HG03103 (cell line): ENCODE data around the gene DPF3.

Source experiments
- ATAC-seq: cut with Tn5 transposase; IDR thresholded peaks from one replicate; pipeline ENCODE4 v1.9.1; 2021; ENCODE audit warnings: low read depth; ENCODE audit not compliant: unreplicated experiment

DPF3 gene

GRCh38 chr14:72845196-72845595 is 48.7 kb downstream of the DPF3 start:
- ATAC-seq: no peak

GRCh38 chr14:72844524-72844923 is 49.4 kb downstream of the DPF3 start:
- no peak for ATAC-seq

GRCh38 chr14:72839753-72840607 is 53.9 kb downstream of the DPF3 start:
- no peak for ATAC-seq

DNA sequence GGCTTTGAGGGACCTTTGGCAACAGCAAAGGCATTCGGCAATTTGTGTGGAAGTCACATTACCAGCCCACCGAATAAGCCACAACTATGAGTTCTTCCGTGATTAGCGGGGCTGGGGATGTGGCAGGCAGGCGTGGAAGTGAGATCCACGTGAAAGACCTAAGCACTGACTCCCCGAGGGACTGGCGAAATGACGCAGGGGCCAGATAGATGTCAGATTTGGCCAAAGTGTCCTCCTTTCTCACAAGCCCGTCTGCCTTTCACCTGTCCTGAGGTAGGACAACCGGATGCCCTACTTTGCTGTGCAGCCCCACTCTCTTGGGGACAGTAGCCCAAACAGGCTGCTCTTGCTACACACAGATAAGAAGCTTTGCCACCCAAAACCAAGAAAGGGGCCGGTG is 54.5 kb downstream of the DPF3 start:
- no peak for ATAC-seq

DNA sequence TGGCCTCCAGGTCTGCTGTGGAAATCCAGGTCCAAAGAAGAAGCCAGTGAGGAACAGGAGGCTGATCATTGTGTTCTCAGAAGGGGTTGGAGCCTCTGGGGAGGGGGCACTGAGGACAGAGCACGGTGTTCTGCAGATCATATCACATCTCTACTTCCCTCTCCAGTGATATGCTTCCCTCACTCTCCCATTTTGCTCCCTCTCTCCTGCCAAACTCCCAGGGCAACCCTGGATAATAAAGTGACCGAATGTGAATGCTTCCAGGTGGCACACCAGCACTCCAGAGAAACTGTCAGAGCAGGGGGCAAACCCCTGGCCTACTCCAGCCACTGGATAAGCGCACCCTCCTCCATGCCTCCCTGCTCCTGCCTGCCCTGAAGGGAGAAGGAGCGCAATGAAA is 57.8 kb downstream of the DPF3 start:
- ATAC-seq: no peak

GRCh38 chr14:72833174-72833573 is 60.7 kb downstream of the DPF3 start:
- ATAC-seq: no peak

DNA sequence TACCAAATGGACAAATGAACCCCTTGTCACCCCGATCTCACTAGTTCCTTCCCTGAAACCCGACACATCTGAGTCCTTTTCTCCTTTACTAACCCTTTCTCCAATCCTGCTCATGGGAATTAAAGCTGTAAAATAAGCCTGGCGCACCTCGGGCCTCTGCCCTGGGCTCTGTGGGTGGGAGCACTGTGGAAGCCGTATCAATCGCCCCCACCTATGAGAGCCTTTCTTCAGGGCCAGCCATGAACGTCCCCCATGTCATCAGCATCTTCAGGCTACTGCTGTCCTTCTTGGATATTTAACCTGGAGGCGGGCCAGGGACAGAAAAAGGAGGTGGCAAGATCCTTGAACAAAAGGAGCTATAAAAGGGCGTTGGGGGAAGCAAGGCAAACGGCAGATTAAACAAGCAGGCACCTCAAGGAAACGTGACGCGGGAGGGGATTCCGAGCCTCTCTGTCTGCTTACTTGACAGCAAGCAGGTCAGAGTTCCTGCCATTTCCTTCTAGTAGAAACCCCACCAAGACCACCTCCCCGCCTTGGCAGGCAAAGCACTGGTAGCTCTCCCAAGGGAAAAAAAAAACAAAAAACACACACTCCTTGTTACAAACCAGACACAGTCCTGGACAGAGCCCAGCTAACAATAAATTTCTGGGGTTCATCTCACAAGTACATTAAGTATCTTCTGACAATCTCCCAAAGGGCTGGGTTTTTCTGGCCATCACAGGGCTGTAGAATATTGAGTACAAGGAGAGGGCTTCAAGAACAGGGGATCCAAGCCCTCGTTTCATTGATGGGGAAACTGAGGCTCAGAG is 62.9 kb downstream of the DPF3 start:
- no peak for ATAC-seq

GRCh38 chr14:72830356-72830755 is 63.5 kb downstream of the DPF3 start:
- ATAC-seq: no peak

GRCh38 chr14:72828604-72829003 is 65.3 kb downstream of the DPF3 start:
- no peak for ATAC-seq

- no peak for ATAC-seq
These were observed 67.9 kb downstream of the DPF3 start for GRCh38 chr14:72826039-72826438.

DNA sequence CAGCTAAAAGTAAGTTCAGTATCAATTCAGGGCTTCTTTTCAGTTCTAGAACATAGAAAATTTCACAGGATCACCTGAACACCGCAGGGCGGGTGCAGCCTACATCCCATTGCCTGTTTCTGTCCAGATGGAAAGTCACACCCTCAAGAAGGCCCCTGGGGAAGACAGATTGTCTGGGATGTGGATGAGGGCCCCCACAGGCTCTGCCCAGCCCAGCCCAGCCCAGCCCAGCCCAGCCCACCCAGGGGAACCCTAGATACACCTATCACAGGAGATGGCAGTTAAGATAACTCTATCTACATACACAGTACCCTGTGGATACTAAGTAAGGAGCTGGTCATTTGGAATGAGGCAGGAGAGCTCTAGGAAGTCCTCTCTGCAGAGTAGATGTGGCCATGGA is 68.4 kb downstream of the DPF3 start:
- no peak for ATAC-seq

DNA sequence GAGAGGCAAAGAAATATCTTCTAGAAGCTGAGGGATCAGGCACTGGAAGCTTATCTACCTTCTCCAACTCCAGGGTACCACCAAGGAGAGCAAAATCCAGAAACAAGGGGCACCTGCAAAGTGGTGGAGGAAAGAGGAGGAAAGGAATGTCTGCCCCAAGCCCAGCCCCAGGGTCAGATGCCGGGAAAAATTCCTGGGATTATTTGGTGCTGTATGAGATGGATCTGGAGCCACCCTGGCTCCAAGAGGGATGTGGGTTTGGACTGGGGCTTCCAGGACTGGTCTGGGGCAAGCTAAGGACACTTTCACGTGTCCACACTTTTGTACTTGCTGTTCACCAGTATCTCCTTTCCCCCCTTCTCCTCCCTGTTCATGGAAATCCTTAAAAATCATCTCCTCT is 69.8 kb downstream of the DPF3 start:
- no peak for ATAC-seq

- no peak for ATAC-seq
These were observed 70.8 kb downstream of the DPF3 start for GRCh38 chr14:72822946-72823611.

- ATAC-seq: no peak
These were observed 74.9 kb downstream of the DPF3 start for GRCh38 chr14:72818998-72819397.

- ATAC-seq: no peak
These were observed 77.6 kb downstream of the DPF3 start for GRCh38 chr14:72816287-72816686.

DNA sequence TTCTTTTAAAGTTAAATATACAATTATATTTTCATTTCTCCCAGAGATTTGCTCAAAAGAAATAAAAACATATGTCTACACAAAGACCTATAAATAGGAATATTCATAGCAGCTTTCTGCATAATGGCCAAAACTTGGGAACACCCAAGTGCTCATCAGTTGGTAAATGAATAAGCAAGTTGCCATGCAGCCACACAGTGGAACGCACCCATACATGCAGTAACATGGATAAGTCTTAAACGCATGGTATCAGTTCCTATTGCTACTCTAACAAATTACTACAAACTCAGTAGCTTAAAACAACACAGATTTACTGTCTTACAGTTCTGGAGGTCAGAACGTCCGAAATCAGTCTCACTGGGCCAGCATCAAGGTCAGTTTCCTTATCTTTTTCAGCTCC is 78.5 kb downstream of the DPF3 start:
- ATAC-seq: no peak

GRCh38 chr14:72812292-72812851 is 81.5 kb downstream of the DPF3 start:
- ATAC-seq: no peak

DNA sequence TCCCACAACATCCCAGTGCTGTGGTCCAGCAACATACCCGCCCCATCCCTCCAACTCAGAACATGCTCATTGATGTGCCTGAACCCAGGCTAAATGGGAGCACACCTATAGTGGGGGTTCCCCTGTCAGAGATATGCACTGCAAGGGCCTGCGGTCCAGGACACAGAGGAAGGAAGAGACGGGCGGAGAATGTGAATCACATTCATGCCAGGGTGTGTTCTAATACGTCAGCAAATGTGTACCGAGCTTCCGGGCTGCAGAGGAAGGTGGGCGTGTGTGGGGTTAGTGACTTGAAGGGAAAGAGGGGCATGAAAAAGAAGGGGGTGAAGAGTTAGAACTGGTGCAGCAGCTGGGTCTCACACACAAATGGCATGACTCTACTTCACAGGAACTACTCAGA is 83.7 kb downstream of the DPF3 start:
- no peak for ATAC-seq

GRCh38 chr14:72809063-72809462 is 84.8 kb downstream of the DPF3 start:
- ATAC-seq: no peak

- ATAC-seq: no peak
These were observed 85.3 kb downstream of the DPF3 start for GRCh38 chr14:72808564-72808963.

DNA sequence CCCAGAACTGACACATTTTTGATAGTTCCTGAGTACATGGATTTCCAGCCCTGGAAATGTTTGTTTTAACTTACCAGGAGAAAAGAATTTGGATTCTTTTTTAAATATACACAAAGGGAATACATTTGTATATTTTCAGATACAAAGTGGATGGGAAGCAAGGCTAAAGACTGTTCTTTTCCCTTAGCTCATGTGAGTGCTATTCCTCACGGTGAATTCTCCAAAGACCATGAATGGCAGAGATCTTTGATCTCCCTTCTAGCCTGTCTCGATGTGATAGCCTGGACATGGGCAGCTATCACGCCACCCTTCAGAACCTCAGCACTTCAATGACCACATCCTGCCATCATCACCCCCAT is 91.3 kb downstream of the DPF3 start:
- no peak for ATAC-seq
